MM.1S (cell line): Measurements from ENCODE around the gene FKBP7.

Experiments used
- DNase-seq: peaks from one replicate; pipeline ENCODE4 v3.0.0-alpha.2; 2015
- H2AFZ ChIP-seq: fragments of 300-600 bp; sonication (generic); 2 replicates; pipeline ENCODE4 v1.6.0; 2016; ENCODE audit warnings: antibody characterized with exemption, low read length
- H3F3A ChIP-seq: fragments of 300-600 bp; sonication (generic); 2 replicates; pipeline ENCODE4 v1.6.1; 2016; ENCODE audit warnings: mild to moderate bottlenecking, antibody characterized with exemption, low read length, moderate library complexity, mixed read lengths; ENCODE audit not compliant: insufficient read depth
- H3K27ac ChIP-seq: fragments of 300-600 bp; sonication (generic); 2 replicates; pipeline ENCODE4 v1.5.1; 2016; ENCODE audit warnings: mild to moderate bottlenecking, low read length
- H3K27me3 ChIP-seq: fragments of 300-600 bp; sonication (generic); replicated peaks from 2 replicates; pipeline ENCODE4 v1.6.0; 2016; ENCODE audit warnings: low read length; ENCODE audit not compliant: insufficient read depth
- H3K36me3 ChIP-seq: fragments of 300-600 bp; sonication (generic); replicated peaks from 2 replicates; pipeline ENCODE4 v1.6.1; 2016; ENCODE audit warnings: mild to moderate bottlenecking, low read length, mixed read lengths; ENCODE audit not compliant: insufficient read depth
- H3K4me1 ChIP-seq: fragments of 300-600 bp; sonication (generic); 2 replicates; pipeline ENCODE4 v1.6.1; 2016; ENCODE audit warnings: low read length, mixed read lengths
- H3K4me2 ChIP-seq: fragments of 300-600 bp; sonication (generic); 2 replicates; pipeline ENCODE4 v1.6.0; 2016; ENCODE audit warnings: low read depth, low read length
- H3K4me3 ChIP-seq: fragments of 300-600 bp; sonication (generic); 2 replicates; pipeline ENCODE4 v1.5.1; 2016; ENCODE audit warnings: low read length, mixed read lengths
- H3K79me2 ChIP-seq: fragments of 300-600 bp; sonication (generic); 2 replicates; pipeline ENCODE4 v1.6.1; 2016; ENCODE audit warnings: mixed run types, low read length, mixed read lengths
- H3K9ac ChIP-seq: fragments of 300-600 bp; sonication (generic); 2 replicates; pipeline ENCODE4 v1.6.1; 2016; ENCODE audit warnings: low read length, mixed read lengths
- H3K9me2 ChIP-seq: fragments of 300-600 bp; sonication (generic); replicated peaks from 2 replicates; pipeline ENCODE4 v1.6.1; 2016; ENCODE audit warnings: mild to moderate bottlenecking, low read length, mixed read lengths; ENCODE audit not compliant: insufficient read depth
- H3K9me3 ChIP-seq: fragments of 300-600 bp; sonication (generic); replicated peaks from 2 replicates; pipeline ENCODE4 v1.6.1; 2016; ENCODE audit warnings: mild to moderate bottlenecking, low read length, mixed read lengths; ENCODE audit not compliant: insufficient read depth
- H4K20me1 ChIP-seq: fragments of 300-600 bp; sonication (generic); 2 replicates; pipeline ENCODE4 v1.6.1; 2016; ENCODE audit warnings: mild to moderate bottlenecking, low read length, moderate library complexity, mixed read lengths; ENCODE audit not compliant: insufficient read depth
- EZH2 ChIP-seq: fragments of 300-600 bp; sonication (generic); optimal IDR thresholded peaks from 2 replicates; pipeline ENCODE3; 2017; ENCODE audit warnings: low read depth, mild to moderate bottlenecking, antibody characterized with exemption, low read length, mixed read lengths
- EZH2phosphoT487 ChIP-seq: fragments of 300-600 bp; sonication (generic); IDR thresholded peaks from 2 replicates; pipeline ENCODE4 v1.6.1; 2018; ENCODE audit warnings: antibody characterized with exemption, low read length
- TF ChIP-seq, protein P1 (sequence below): fragments of 300-600 bp; sonication (generic); IDR thresholded peaks from 2 replicates; pipeline ENCODE4 v1.5.1; 2016; ENCODE audit warnings: antibody characterized with exemption, low read length, mixed read lengths

Gene FKBP7

DNA sequence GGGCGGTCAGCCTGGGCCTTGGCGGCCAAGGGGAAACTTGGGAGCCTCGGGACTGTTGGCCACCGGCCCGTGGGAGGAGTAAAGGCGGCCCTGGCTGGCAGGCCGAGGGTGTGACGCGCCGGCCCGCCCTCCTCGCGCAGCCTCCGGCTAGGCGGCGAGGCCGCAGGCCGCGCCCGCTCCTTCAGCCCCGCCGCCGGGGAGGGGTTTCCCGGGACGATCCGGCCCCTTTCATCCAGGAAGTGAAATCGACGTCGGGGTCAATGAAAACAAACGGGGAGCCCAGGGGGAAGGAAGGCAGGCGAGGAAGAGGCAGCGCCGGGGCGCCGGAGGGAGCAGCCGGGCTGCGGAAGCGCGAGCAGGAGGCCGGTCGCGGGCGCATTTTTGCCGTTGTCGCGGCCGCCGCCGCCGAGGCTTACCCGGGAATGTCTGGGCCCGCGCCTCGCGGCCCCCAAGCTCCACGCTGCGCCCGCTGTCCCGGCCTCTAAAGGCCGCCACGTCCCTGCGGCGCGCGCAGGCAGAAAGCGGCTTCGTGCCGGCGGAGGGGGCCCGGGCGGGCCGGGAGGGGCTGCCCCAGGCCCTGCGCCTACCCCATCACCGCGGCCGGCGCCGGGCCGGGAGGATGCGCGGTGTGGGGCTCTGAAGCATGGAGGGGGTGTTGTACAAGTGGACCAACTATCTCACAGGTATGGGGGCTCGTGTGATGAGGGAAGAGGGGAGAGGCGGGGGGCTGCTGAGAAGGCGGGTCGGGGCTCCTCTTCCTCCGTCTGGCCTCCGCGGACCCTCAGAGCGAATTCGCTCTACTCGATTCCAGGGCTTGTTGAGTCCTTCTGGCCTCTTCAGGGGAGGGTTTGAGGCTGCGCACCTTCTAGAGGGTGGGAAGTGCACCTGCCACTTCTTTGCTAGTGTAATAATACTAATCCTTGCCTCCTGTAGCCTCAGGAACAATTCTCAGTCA is 2.1 kb upstream of the FKBP7 start, which contains the start of gene PLEKHA3:
PLEKHA3 (plus strand) TSS at position 231 of the 955 bp plus-strand sequence; CDS start at position 644, 413 bp downstream.
- no peaks in the 10 kb centered on the region for H3K9me3 ChIP-seq
- H3K36me3 ChIP-seq = no peaks in the 10 kb centered on the region
- no peaks in the 10 kb centered on the region for H4K20me1 ChIP-seq
- peak within 1 kb of the TSS; percentile 75 for H3K4me2 ChIP-seq
- no peaks in the 10 kb centered on the region for H3K9me2 ChIP-seq
- H3K27ac ChIP-seq = peak within 1 kb of the TSS; percentile 85; the same call in 1 of the 2 replicates
- peak; percentile 86 for DNase-seq
- H3K4me1 ChIP-seq = peaks cover 25% of the 10 kb centered on the region
- peaks cover 25% of the 10 kb centered on the region for H3F3A ChIP-seq
- H3K4me3 ChIP-seq = peak within 1 kb of the TSS; percentile 73
- H3K27me3 ChIP-seq = no peaks in the 10 kb centered on the region
- peaks cover 49% of the 10 kb centered on the region for H3K79me2 ChIP-seq
- H2AFZ ChIP-seq = peak within 1 kb of the TSS; percentile 81
- TF ChIP-seq, protein P1, sequence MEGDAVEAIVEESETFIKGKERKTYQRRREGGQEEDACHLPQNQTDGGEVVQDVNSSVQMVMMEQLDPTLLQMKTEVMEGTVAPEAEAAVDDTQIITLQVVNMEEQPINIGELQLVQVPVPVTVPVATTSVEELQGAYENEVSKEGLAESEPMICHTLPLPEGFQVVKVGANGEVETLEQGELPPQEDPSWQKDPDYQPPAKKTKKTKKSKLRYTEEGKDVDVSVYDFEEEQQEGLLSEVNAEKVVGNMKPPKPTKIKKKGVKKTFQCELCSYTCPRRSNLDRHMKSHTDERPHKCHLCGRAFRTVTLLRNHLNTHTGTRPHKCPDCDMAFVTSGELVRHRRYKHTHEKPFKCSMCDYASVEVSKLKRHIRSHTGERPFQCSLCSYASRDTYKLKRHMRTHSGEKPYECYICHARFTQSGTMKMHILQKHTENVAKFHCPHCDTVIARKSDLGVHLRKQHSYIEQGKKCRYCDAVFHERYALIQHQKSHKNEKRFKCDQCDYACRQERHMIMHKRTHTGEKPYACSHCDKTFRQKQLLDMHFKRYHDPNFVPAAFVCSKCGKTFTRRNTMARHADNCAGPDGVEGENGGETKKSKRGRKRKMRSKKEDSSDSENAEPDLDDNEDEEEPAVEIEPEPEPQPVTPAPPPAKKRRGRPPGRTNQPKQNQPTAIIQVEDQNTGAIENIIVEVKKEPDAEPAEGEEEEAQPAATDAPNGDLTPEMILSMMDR = no peak
- TF ChIP-seq EZH2 (no peak), EZH2phosphoT487 (no peak)
- H3K9ac ChIP-seq = peak within 1 kb of the TSS; percentile 67

DNA sequence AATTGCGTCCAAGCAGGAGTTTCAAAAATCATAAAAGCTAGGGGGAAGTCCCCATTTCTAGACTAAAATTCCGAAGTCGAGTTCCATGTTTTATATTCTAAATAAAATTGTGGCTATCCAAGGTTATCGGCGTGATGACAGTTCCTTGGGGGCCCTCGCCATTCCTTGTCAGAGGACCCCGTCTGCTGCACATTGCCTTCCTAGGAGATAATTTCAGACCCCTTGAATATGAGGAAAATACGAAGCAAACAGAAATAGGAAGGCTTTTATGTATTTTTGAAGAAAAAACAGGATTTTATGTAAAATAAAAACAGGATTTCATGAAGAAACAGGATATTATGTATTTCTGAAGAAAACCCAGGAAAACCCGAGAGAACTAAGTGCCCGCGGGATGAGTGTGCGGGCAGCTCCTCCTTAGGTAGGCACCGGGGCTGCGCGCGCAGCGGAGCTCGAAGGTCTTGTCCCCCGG is 1.4 kb upstream of the FKBP7 start:
- Histone ChIP-seq H3K36me3 (no peaks in the 10 kb centered on the region), H3K4me1 (peaks cover 25% of the 10 kb centered on the region), H3K4me2 (peak overlapping the region; percentile 63), H3K9me3 (no peaks in the 10 kb centered on the region), H3K9me2 (no peaks in the 10 kb centered on the region), H3F3A (peaks cover 25% of the 10 kb centered on the region), H3K79me2 (peaks cover 42% of the 10 kb centered on the region), H3K9ac (peak overlapping the region; percentile 67), H3K27ac (peak overlapping the region; percentile 85; the same call in 1 of the 2 replicates), H3K4me3 (peak overlapping the region; percentile 73), H2AFZ (peak overlapping the region; percentile 64), H4K20me1 (no peaks in the 10 kb centered on the region), H3K27me3 (no peaks in the 10 kb centered on the region)
- TF ChIP-seq EZH2phosphoT487 = no peak
- TF ChIP-seq, protein P1 = no peak
- no peak for TF ChIP-seq EZH2
- no peak for DNase-seq

DNA sequence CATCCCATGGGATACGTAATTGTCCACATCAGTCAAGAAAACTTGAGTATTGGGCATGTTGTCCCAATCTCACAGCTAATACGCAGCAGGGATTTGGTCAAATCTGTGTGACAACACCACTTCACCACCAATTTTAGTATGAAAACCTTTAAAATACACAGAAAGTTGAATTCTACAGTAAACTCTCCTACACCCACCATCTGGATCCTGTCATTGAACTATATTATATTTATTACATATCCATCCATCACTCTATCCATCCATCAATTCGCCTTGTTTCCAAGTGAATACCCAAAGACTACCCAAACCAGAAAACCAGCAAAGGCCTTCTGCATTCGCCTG is 846 bp upstream of the FKBP7 start:
- TF ChIP-seq, protein P1 = no peak
- TF ChIP-seq EZH2 (no peak), EZH2phosphoT487 (no peak)
- no peak for DNase-seq
- Histone ChIP-seq H3K9ac (no peak overlapping the region), H3K4me1 (peaks cover 25% of the 10 kb centered on the region), H3K9me3 (no peaks in the 10 kb centered on the region), H3K9me2 (no peaks in the 10 kb centered on the region), H3K4me3 (peak overlapping the region; percentile 73), H2AFZ (peak overlapping the region; percentile 81), H3F3A (peaks cover 25% of the 10 kb centered on the region), H3K27me3 (no peaks in the 10 kb centered on the region), H4K20me1 (no peaks in the 10 kb centered on the region), H3K79me2 (peaks cover 37% of the 10 kb centered on the region), H3K4me2 (peak overlapping the region; percentile 63), H3K27ac (peak overlapping the region; percentile 85; the same call in 1 of the 2 replicates), H3K36me3 (no peaks in the 10 kb centered on the region)
